ENCODE measurements around the gene MALSU1. TPM values are rescaled to one million over a fixed set of nuclear protein-coding genes. Genes with fewer than 3 reads are reported as not detected.

Gene MALSU1
- total RNA-seq, 3 donors from 2014 or later = 40.3 to 48.4 (median 45.0) TPM

DNA sequence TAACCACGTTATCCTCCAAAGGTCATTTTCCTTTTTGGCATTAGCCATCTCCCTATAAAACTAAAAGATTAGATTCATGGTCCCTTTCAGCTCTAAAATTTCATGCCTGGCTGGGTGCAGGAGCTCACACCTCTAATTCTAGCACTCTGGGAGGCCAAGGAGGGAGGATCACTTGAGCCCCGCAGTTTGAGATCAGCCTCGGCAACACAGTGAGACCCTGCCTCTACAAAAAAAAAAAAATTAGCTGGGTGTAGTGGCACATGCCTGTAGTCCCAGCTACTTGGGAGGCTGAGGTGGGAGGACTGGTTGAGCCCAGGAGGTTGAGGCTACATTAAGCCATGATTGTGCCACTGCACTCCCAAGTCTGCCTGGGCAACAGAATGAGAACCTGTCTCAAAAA, 57.0 kb downstream of the MALSU1 start:
- Histone ChIP-seq H3K36me3 (no peaks in the 10 kb centered on the region), H3K4me3 (no peak overlapping the region), H3K27ac (no peak overlapping the region), H3K27me3 (peaks cover 0 to 6% of the 10 kb centered on the region in 2 donors), H3K9me3 (no peaks in the 10 kb centered on the region), H3K4me1 (no peaks in the 10 kb centered on the region)
- intact Hi-C loops (cut with DNase I; ENCODE audit: low total_unique reads) = no loop called here
- no peak for DNase-seq (ENCODE audit: low spot score in 2 of 2)
- TF ChIP-seq POLR2AphosphoS5 (IDR thresholded peaks at IDR 0.05) (no peak), POLR2A (IDR thresholded peaks at IDR 0.05) (no peak)
- TF ChIP-seq, protein P1, sequence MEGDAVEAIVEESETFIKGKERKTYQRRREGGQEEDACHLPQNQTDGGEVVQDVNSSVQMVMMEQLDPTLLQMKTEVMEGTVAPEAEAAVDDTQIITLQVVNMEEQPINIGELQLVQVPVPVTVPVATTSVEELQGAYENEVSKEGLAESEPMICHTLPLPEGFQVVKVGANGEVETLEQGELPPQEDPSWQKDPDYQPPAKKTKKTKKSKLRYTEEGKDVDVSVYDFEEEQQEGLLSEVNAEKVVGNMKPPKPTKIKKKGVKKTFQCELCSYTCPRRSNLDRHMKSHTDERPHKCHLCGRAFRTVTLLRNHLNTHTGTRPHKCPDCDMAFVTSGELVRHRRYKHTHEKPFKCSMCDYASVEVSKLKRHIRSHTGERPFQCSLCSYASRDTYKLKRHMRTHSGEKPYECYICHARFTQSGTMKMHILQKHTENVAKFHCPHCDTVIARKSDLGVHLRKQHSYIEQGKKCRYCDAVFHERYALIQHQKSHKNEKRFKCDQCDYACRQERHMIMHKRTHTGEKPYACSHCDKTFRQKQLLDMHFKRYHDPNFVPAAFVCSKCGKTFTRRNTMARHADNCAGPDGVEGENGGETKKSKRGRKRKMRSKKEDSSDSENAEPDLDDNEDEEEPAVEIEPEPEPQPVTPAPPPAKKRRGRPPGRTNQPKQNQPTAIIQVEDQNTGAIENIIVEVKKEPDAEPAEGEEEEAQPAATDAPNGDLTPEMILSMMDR (IDR thresholded peaks at IDR 0.05) = no peak

DNA sequence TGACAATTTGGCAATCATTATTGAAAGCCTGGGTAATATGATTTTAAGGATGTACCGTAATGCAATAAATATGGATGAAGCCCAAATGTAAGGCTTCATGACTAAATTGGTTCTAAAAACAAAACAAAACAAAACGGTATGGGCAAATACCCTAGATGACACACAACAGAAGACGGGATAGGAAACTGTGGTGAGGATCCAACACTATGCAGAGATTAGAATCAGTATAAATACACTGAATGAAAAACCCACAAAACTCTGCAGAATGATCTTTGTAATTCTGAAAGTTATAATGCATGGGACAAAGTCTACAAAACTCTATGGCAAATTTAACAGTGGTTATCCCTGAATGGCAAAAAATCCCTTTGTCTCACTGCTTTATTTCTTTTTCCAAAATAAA, 57.6 kb downstream of the MALSU1 start:
- Histone ChIP-seq H3K4me3 (no peak overlapping the region), H3K36me3 (no peaks in the 10 kb centered on the region), H3K27me3 (peaks cover 0 to 4% of the 10 kb centered on the region in 2 donors), H3K4me1 (no peaks in the 10 kb centered on the region), H3K9me3 (no peaks in the 10 kb centered on the region), H3K27ac (no peak overlapping the region)
- intact Hi-C loops (cut with DNase I; ENCODE audit: low total_unique reads) = no loop called here
- TF ChIP-seq POLR2AphosphoS5 (IDR thresholded peaks at IDR 0.05) (no peak), POLR2A (IDR thresholded peaks at IDR 0.05) (no peak)
- TF ChIP-seq, protein P1 (IDR thresholded peaks at IDR 0.05) = no peak
- no peak for DNase-seq (ENCODE audit: low spot score in 2 of 2)

DNA sequence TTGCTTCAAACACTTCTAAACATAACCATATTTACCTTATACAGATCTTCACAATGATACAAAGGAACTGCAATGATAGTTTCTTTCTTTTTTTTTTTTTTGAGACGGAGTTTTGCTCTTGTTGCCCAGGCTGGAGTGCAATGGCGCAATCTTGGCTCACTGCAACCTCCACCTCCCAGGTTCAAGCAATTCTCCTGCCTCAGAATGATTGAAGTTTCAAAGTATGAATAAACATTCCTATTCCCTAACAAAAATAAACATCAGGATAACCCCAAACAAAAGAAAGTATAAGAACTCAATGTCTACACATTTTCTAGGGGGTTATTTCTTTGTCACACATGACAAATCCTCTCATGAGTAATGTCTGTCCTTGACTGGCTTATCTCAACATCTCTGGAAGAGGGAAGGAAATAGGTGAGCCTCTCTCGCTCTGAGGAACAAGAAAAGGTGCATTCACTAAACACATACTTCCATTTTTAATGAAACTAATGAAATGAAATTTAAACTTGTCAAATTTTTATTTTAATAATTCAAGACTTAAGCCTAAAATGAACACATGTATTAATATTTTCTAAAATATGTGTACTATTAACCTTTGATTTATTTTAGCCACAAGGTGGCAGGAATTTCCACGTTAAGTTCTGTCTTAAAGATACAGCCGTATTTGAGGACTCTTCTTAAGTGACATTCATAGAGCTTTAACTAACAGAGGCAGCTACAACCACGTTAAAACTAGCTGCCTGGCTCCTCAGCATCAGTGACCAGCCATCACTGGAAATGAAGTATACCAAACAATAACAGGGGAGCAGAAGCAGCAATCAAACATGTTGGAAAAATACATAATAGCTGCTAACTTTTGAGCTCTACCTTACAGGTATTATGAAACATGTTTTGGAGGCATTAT, 58.3 kb downstream of the MALSU1 start:
- H3K27ac ChIP-seq = no peak overlapping the region
- H3K36me3 ChIP-seq = no peaks in the 10 kb centered on the region
- no peaks in the 10 kb centered on the region for H3K9me3 ChIP-seq
- H3K4me1 ChIP-seq = no peaks in the 10 kb centered on the region
- H3K27me3 ChIP-seq = peaks cover 0 to 4% of the 10 kb centered on the region in 2 donors
- DNase-seq (ENCODE audit: low spot score in 2 of 2) = no peak
- no peak overlapping the region for H3K4me3 ChIP-seq
- TF ChIP-seq POLR2A (IDR thresholded peaks at IDR 0.05) (no peak), POLR2AphosphoS5 (IDR thresholded peaks at IDR 0.05) (no peak)
- TF ChIP-seq, protein P1 (IDR thresholded peaks at IDR 0.05) = no peak
- intact Hi-C loops (cut with DNase I; ENCODE audit: low total_unique reads) = no loop called here

DNA sequence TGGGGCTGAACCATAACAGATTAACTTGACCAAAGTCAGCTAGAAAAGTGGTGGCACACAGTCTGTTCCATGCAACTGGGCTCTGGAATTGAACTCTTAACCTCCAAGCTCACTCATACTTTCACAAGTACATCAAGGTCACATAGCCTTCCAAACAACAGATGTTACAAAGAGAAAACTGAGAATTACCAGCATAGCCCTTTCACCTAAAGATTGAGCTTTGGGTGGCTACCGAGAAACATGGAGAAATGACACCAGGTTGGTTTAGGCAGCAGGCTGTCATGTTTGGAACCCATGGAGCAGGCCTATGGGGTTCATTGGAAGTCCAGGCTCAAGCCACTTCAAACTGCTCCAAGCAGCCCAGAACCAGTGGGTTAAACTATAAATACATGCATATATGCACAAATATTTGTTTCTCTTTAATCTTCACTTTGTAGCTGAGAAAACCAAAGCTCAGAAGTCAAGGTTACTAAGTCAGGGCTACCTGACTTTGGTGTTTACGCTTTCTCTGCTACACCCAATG, 59.1 kb downstream of the MALSU1 start:
- Histone ChIP-seq H3K27ac (no peak overlapping the region), H3K27me3 (peaks cover 0 to 4% of the 10 kb centered on the region in 2 donors), H3K4me3 (no peak overlapping the region), H3K9me3 (no peaks in the 10 kb centered on the region), H3K4me1 (no peaks in the 10 kb centered on the region), H3K36me3 (no peaks in the 10 kb centered on the region)
- no peak for DNase-seq (ENCODE audit: low spot score in 2 of 2)
- intact Hi-C loops (cut with DNase I; ENCODE audit: low total_unique reads) = no loop called here
- TF ChIP-seq, protein P1 (IDR thresholded peaks at IDR 0.05) = no peak
- no peak for TF ChIP-seq POLR2A (IDR thresholded peaks at IDR 0.05)
- no peak for TF ChIP-seq POLR2AphosphoS5 (IDR thresholded peaks at IDR 0.05)

Other genes with a start within 250 kb of the MALSU1 start
- 10 to 100 TPM; 28.5 to 39.2 (median 29.0) TPM for gene KLHL7, start 193.6 kb upstream of the MALSU1 start, total RNA-seq
- 10 to 100 TPM; 29.4 to 46.4 (median 34.1) TPM for gene NUP42, start 117.3 kb upstream of the MALSU1 start, total RNA-seq
- 100 to 1,000 TPM in 2 of 3 donors, 10 to 100 TPM in 1; 86.9 to 460 (median 335) TPM for gene GPNMB, start 52.6 kb upstream of the MALSU1 start, total RNA-seq
- gene IGF2BP3, start 171.2 kb downstream of the MALSU1 start, total RNA-seq = 1 to 10 TPM in 1 of 3 donors, under 1 TPM in 1, not detected in 1; 0.59 to 3.5 TPM
- 10 to 100 TPM; 40.3 to 72.9 (median 46.2) TPM for gene TRA2A, start 232.6 kb downstream of the MALSU1 start, total RNA-seq